ENCODE measurements around the gene CCL21.

DNA sequence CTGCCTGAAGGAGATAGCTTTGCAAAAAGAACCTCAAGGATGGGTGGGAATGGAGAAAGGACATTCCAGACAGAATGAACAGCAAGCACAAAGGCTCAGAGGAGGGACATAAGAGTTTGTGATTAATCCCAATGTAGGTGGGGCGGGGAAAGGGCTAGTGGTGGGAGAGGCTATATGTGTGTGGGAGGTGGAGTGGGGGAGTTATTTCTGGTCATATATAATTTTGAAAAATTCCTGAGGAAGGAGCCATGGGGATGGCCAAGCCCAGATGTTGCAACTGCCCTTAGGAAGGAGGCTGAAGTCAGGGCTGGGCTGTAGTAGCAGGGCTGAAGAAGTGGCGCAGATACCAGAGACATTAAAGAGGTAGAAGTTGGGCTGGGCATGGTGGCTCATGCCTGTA is 34.1 kb downstream of the CCL21 start:
- no peak for TF ChIP-seq POLR2A (IDR thresholded peaks at IDR 0.05)
- TF ChIP-seq, protein P1, sequence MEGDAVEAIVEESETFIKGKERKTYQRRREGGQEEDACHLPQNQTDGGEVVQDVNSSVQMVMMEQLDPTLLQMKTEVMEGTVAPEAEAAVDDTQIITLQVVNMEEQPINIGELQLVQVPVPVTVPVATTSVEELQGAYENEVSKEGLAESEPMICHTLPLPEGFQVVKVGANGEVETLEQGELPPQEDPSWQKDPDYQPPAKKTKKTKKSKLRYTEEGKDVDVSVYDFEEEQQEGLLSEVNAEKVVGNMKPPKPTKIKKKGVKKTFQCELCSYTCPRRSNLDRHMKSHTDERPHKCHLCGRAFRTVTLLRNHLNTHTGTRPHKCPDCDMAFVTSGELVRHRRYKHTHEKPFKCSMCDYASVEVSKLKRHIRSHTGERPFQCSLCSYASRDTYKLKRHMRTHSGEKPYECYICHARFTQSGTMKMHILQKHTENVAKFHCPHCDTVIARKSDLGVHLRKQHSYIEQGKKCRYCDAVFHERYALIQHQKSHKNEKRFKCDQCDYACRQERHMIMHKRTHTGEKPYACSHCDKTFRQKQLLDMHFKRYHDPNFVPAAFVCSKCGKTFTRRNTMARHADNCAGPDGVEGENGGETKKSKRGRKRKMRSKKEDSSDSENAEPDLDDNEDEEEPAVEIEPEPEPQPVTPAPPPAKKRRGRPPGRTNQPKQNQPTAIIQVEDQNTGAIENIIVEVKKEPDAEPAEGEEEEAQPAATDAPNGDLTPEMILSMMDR (IDR thresholded peaks at IDR 0.05), result no peak
